Endodermal cell (in vitro differentiated cells): ENCODE measurements around the gene RPP25. TPM values are rescaled to one million over a fixed set of nuclear protein-coding genes. Genes with fewer than 3 reads are reported as not detected.
A peak's percentile ranks its signal among the peaks of the same experiment; 100 is the strongest.

ENCODE experiments used
- DNase-seq: peaks from one replicate; pipeline ENCODE4 v3.0.0-alpha.2; 2017
- H3K27ac ChIP-seq: 2 replicates; pipeline ENCODE4 v1.5.1; 2013; ENCODE audit warnings: mild to moderate bottlenecking, low read depth, low read length, moderate library complexity
- H3K27me3 ChIP-seq: 2 replicates; pipeline ENCODE4 v1.6.1; 2013; ENCODE audit warnings: mild to moderate bottlenecking, low read length, moderate library complexity; ENCODE audit not compliant: insufficient read depth, control insufficient read depth, poor library complexity, severe bottlenecking
- H3K36me3 ChIP-seq: 2 replicates; pipeline ENCODE4 v1.7.0; 2013; ENCODE audit warnings: mild to moderate bottlenecking, low read length, moderate library complexity; ENCODE audit not compliant: control insufficient read depth, insufficient read depth
- H3K4me1 ChIP-seq: one replicate; pipeline ENCODE4 v1.7.0; 2013; ENCODE audit warnings: low read length; ENCODE audit not compliant: control insufficient read depth, insufficient read depth
- H3K4me3 ChIP-seq: 2 replicates; pipeline ENCODE4 v1.5.1; 2013; ENCODE audit warnings: mild to moderate bottlenecking, low read length, moderate library complexity
- H3K9ac ChIP-seq: 2 replicates; pipeline ENCODE4 v1.6.1; 2013; ENCODE audit warnings: mild to moderate bottlenecking, low read length, moderate library complexity; ENCODE audit not compliant: poor library complexity, severe bottlenecking; ENCODE audit errors: extremely low read depth
- H3K9me3 ChIP-seq: 2 replicates; pipeline ENCODE4 v1.6.1; 2013; ENCODE audit warnings: mild to moderate bottlenecking, low read length, moderate library complexity; ENCODE audit not compliant: control insufficient read depth
- H3K27ac Mint-ChIP-seq: 2 replicates; pipeline ENCODE4 v1.8.0; 2020; ENCODE audit warnings: mixed read lengths
- H3K27me3 Mint-ChIP-seq: 2 replicates; pipeline ENCODE4 v1.8.0; 2021; ENCODE audit warnings: mild to moderate bottlenecking, mixed read lengths; ENCODE audit not compliant: insufficient read depth
- H3K36me3 Mint-ChIP-seq: 2 replicates; pipeline ENCODE4 v1.8.0; 2020; ENCODE audit warnings: low read depth, mixed read lengths
- H3K4me1 Mint-ChIP-seq: 2 replicates; pipeline ENCODE4 v1.8.0; 2020; ENCODE audit warnings: mixed read lengths
- H3K4me3 Mint-ChIP-seq: 2 replicates; pipeline ENCODE4 v1.8.0; 2020; ENCODE audit warnings: mild to moderate bottlenecking, moderate library complexity, mixed read lengths
- H3K9me3 Mint-ChIP-seq: 2 replicates; pipeline ENCODE4 v1.8.0; 2020; ENCODE audit warnings: mild to moderate bottlenecking, mixed read lengths
- CTCF ChIP-seq: fragments of 200-600 bp; sonication (generic); conservative IDR thresholded peaks from 2 replicates; pipeline ENCODE4 v1.5.0; 2021; ENCODE audit warnings: antibody characterized with exemption, mild to moderate bottlenecking
- WGBS, 2 experiments: methylation state at CpG; one replicate each; pipeline versions ENCODE4 v1.1.5 to v1.1.7; 2013; ENCODE audit warnings: missing lambda C conversion rate in 2 of 2, mixed read lengths in 1 of 2; ENCODE audit not compliant: insufficient coverage in 1 of 2, insufficient read length in 1 of 2; 5-methylcytosine and 5-hydroxymethylcytosine counted together
- total RNA-seq, 2 donors: library from RNA; stranded (reverse); fragmentation: NEBNext Ultra II Directional in 1 of 2; extraction: Animal tissue kit (Norgen Biotek cat#: 25700) in 1 of 2; gene quantifications; 2 replicates in 1 of 2; 3 replicates in 1 of 2; pipeline ENCODE4 v1.2.1, GENCODE V29; 2021

The RPP25 gene
- total RNA-seq, 2 donors from 2014 or later = 4.6 to 9.9 TPM

GRCh38 chr15:74957476-74958035 is 984 bp upstream of the RPP25 start:
- H3K27ac ChIP-seq = no peak overlapping the region
- peak overlapping the region; percentile 86 for H3K4me3 ChIP-seq
- no peaks in the 10 kb centered on the region for H3K9me3 ChIP-seq
- H3K9ac ChIP-seq = no peak overlapping the region
- H3K36me3 ChIP-seq = no peaks in the 10 kb centered on the region
- Mint-ChIP-seq H3K4me3 (peak overlapping the region; percentile 63), H3K9me3 (no peaks in the 10 kb centered on the region), H3K27ac (no peak overlapping the region), H3K36me3 (no peaks in the 10 kb centered on the region), H3K27me3 (peaks cover 72% of the 10 kb centered on the region), H3K4me1 (peaks cover 24% of the 10 kb centered on the region)
- peaks cover 12% of the 10 kb centered on the region for H3K4me1 ChIP-seq
- 3 to 7% methylated on average over 15 to 26 of the region's 28 CpGs for WGBS, 2 experiments
- peak; percentile 75 for DNase-seq
- H3K27me3 ChIP-seq = peaks cover 64% of the 10 kb centered on the region
- TF ChIP-seq CTCF = no peak

GRCh38 chr15:74955796-74956647 is 550 bp downstream of the RPP25 start:
- Histone ChIP-seq H3K4me1 (peaks cover 12% of the 10 kb centered on the region), H3K9ac (peak overlapping the region; percentile 34), H3K4me3 (peak overlapping the region; percentile 86), H3K27ac (no peak overlapping the region), H3K9me3 (no peaks in the 10 kb centered on the region), H3K27me3 (peaks cover 50% of the 10 kb centered on the region), H3K36me3 (no peaks in the 10 kb centered on the region)
- peak; percentile 66 for TF ChIP-seq CTCF
- H3K36me3 Mint-ChIP-seq = no peaks in the 10 kb centered on the region
- peak; percentile 86 for DNase-seq
- WGBS, 2 experiments = 5 to 7% methylated on average over 55 to 88 of the region's 88 CpGs
- H3K4me1 Mint-ChIP-seq = peaks cover 25% of the 10 kb centered on the region
- peaks cover 58% of the 10 kb centered on the region for H3K27me3 Mint-ChIP-seq
- no peak overlapping the region for H3K27ac Mint-ChIP-seq
- H3K4me3 Mint-ChIP-seq = peak overlapping the region; percentile 63
- no peaks in the 10 kb centered on the region for H3K9me3 Mint-ChIP-seq

- no peak for DNase-seq
- WGBS, 2 experiments = 63 to 74% methylated on average over 5 to 8 of the region's 8 CpGs
- TF ChIP-seq CTCF = no peak
- Histone ChIP-seq H3K4me3 (peak overlapping the region; percentile 86), H3K36me3 (no peaks in the 10 kb centered on the region), H3K27ac (no peak overlapping the region), H3K27me3 (peaks cover 41% of the 10 kb centered on the region), H3K9me3 (no peaks in the 10 kb centered on the region), H3K4me1 (peaks cover 12% of the 10 kb centered on the region), H3K9ac (peak overlapping the region; percentile 34)
- Mint-ChIP-seq H3K4me1 (peaks cover 35% of the 10 kb centered on the region), H3K36me3 (no peaks in the 10 kb centered on the region), H3K27me3 (peaks cover 48% of the 10 kb centered on the region), H3K4me3 (peak overlapping the region; percentile 63), H3K27ac (no peak overlapping the region), H3K9me3 (no peaks in the 10 kb centered on the region)
Observed at GRCh38 chr15:74955017-74955416, 1.6 kb downstream of the RPP25 start.
